Transverse colon (tissue), 4 donors: ENCODE data around the gene ARHGEF38.

Experiments used
- EP300 ChIP-seq: sonication (generic); formaldehyde crosslinking; IDR thresholded peaks from one replicate; pipeline ENCODE4 v1.6.1; 2017; ENCODE audit warnings: antibody characterized with exemption, low read depth
- POLR2A ChIP-seq: fragments of 450-650 bp; IDR thresholded peaks from one replicate; pipeline ENCODE4 v1.6.1; 2016; ENCODE audit warnings: antibody characterized with exemption, mild to moderate bottlenecking, moderate library complexity
- POLR2AphosphoS5 ChIP-seq, 3 donors: sonication (generic); formaldehyde crosslinking; IDR thresholded peaks; one replicate each; pipeline ENCODE4 v1.6.1; 2016; ENCODE audit warnings: antibody characterized with exemption in 3 of 3
- TF ChIP-seq, protein P1 (sequence below), 5 experiments: fragments of 200-600 bp in 3 of 5; fragments of 450-650 bp in 2 of 5; sonication (generic) in 3 of 5; IDR thresholded peaks; 1 replicate in 2 of 5; 2 replicates in 3 of 5; pipeline ENCODE4 v1.5.1; 2016 to 2017; ENCODE audit warnings: antibody characterized with exemption in 5 of 5, inconsistent platforms in 3 of 5, mild to moderate bottlenecking in 2 of 5, moderate library complexity in 1 of 5

DNA sequence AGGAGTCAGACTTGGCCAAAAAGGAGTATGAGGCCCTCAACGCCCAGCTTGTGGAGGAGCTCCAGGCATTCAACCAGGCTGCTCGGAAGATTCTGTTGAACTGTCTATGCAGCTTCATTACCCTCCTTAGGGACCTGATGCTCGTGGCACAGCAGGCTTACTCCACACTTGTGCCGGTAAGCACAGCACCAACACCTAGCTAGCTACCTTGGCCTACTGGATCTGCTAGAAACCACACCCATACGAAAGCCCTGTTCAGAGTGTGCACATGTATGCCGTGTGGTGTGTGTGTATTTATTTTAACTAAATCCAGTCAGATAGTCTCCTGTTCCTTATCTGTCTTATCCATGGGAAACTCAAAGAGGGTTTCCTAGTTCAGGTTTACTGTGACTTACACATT lies 106.8 kb downstream of the ARHGEF38 start:
- TF ChIP-seq, protein P1, sequence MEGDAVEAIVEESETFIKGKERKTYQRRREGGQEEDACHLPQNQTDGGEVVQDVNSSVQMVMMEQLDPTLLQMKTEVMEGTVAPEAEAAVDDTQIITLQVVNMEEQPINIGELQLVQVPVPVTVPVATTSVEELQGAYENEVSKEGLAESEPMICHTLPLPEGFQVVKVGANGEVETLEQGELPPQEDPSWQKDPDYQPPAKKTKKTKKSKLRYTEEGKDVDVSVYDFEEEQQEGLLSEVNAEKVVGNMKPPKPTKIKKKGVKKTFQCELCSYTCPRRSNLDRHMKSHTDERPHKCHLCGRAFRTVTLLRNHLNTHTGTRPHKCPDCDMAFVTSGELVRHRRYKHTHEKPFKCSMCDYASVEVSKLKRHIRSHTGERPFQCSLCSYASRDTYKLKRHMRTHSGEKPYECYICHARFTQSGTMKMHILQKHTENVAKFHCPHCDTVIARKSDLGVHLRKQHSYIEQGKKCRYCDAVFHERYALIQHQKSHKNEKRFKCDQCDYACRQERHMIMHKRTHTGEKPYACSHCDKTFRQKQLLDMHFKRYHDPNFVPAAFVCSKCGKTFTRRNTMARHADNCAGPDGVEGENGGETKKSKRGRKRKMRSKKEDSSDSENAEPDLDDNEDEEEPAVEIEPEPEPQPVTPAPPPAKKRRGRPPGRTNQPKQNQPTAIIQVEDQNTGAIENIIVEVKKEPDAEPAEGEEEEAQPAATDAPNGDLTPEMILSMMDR (IDR thresholded peaks at IDR 0.05): no peak
- TF ChIP-seq EP300 (no peak), POLR2A (no peak), POLR2AphosphoS5 (IDR thresholded peaks at IDR 0.05) (no peak)
